GM12878 (cell line): ENCODE results near the gene COQ5. TPM values are rescaled to one million over a fixed set of nuclear protein-coding genes. Genes with fewer than 3 reads are reported as not detected.

Experiments used
- ASH2L ChIP-seq: fragments of 300-600, 200-600 bp; sonication (generic); IDR thresholded peaks from 2 replicates; pipeline ENCODE4 v1.6.1; 2017; ENCODE audit warnings: low read depth, mild to moderate bottlenecking, borderline replicate concordance
- CBFB ChIP-seq: IDR thresholded peaks from 2 replicates; pipeline ENCODE4 v1.6.1; 2016; ENCODE audit warnings: antibody characterized with exemption, low read depth
- EGR1 ChIP-seq, 2 experiments: IDR thresholded peaks; 1 replicate in 1 of 2; 2 replicates in 1 of 2; pipeline ENCODE4 v1.6.1; 2011 to 2012; ENCODE audit warnings: low read depth in 2 of 2, low read length in 2 of 2, borderline replicate concordance in 1 of 2, mild to moderate bottlenecking in 1 of 2, moderate library complexity in 1 of 2
- ESRRA ChIP-seq: IDR thresholded peaks from 2 replicates; pipeline ENCODE4 v1.6.1; 2012; ENCODE audit warnings: mild to moderate bottlenecking, low read length, improper control_type of control experiment
- HCFC1 ChIP-seq: fragments of 150-350 bp; IDR thresholded peaks from 2 replicates; pipeline ENCODE4 v1.6.1; 2014; ENCODE audit warnings: low read length
- HDGF ChIP-seq: fragments of 450-650 bp; IDR thresholded peaks from 2 replicates; pipeline ENCODE4 v1.6.1; 2016; ENCODE audit warnings: antibody characterized with exemption
- MYB ChIP-seq: fragments of 150-350 bp; IDR thresholded peaks from 2 replicates; pipeline ENCODE4 v1.6.1; 2014; ENCODE audit warnings: mild to moderate bottlenecking, low read depth, low read length, borderline replicate concordance
- NR2F1 ChIP-seq: fragments of 450-650 bp; conservative IDR thresholded peaks from 2 replicates; pipeline ENCODE4 v1.6.1; 2017; ENCODE audit warnings: mild to moderate bottlenecking
- PAX8 ChIP-seq: fragments of 450-650 bp; IDR thresholded peaks from 2 replicates; pipeline ENCODE4 v1.6.1; 2017; ENCODE audit warnings: mild to moderate bottlenecking, moderate library complexity
- RB1 ChIP-seq: fragments of 450-650 bp; formaldehyde crosslinking; IDR thresholded peaks from 2 replicates; pipeline ENCODE4 v1.6.1; 2017; ENCODE audit warnings: mild to moderate bottlenecking, borderline replicate concordance
- polyA plus RNA-seq, 11 experiments: library from polyadenylated mRNA; depleted of rRNA in 4 of 11; unstranded in 6 of 11; stranded (reverse) in 5 of 11; fragments of >200 nt; fragmentation: Nextera tagmentation in 4 of 11; fragmentation: Illumina TruSeq in 1 of 11; extraction: Ambion mirVana in 4 of 11; extraction: Trizol in 1 of 11; gene quantifications; 1 replicate in 1 of 11; 2 replicates in 10 of 11; pipeline versions ENCODE4 v1.2.1 to v1.2.3, GENCODE V29; 2011 to 2016; ENCODE audit warnings: inconsistent platforms in 2 of 11, missing spikeins in 2 of 11, low read depth in 1 of 11
- total RNA-seq, 4 experiments: library from RNA; depleted of rRNA in 3 of 4; stranded (reverse); fragments of >200 nt in 3 of 4; fragmentation: Illumina TruSeq in 1 of 4; extraction: Trizol in 1 of 4; gene quantifications; 2 replicates each; pipeline versions ENCODE4 v1.2.1 to v1.2.3, GENCODE V29; 2013 to 2021
- TF ChIP-seq, protein P1 (sequence below): fragments of 450-650 bp; IDR thresholded peaks from 2 replicates; pipeline ENCODE4 v1.6.1; 2017; ENCODE audit warnings: mild to moderate bottlenecking, moderate library complexity

The COQ5 gene
- total and polyA plus RNA-seq, 10 of the 15 experiments (the other 5 are each of a cell fraction or from before 2014, with no cell fraction given) = 24.8 to 69.3 (median 37.8) TPM

DNA sequence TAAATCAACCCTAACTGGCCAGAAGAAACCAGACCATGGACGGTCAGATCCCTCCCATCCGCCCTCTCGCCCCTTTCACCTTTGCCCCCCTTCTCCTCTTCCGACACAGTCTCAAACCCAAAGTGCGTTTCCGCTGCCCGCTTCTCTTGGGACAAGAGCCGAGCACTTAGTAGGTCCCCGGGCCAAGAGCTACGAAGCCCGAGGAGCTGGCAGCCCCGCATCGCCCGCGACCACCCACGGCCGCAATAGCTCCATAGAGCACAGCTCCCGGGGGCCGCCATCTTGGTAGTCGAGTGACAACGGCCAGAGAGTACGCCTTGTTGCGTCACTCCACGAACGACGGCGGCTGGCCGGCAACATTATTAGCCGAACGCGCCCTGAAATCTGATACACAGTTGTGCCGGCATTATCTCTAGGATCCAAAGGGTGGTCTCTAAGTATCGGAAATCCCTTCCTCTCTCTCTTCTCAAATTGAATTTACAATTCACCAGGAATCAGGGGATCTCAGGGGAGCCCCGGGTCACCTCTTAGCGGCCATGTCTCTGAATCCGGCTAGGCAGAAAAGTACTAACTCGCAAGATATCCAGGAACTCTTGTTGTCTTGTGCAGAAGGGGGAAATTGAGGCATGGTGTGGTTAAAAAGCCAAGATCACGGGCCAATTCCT, at the start of gene COQ5 (continued):
- TF ChIP-seq, protein P1, sequence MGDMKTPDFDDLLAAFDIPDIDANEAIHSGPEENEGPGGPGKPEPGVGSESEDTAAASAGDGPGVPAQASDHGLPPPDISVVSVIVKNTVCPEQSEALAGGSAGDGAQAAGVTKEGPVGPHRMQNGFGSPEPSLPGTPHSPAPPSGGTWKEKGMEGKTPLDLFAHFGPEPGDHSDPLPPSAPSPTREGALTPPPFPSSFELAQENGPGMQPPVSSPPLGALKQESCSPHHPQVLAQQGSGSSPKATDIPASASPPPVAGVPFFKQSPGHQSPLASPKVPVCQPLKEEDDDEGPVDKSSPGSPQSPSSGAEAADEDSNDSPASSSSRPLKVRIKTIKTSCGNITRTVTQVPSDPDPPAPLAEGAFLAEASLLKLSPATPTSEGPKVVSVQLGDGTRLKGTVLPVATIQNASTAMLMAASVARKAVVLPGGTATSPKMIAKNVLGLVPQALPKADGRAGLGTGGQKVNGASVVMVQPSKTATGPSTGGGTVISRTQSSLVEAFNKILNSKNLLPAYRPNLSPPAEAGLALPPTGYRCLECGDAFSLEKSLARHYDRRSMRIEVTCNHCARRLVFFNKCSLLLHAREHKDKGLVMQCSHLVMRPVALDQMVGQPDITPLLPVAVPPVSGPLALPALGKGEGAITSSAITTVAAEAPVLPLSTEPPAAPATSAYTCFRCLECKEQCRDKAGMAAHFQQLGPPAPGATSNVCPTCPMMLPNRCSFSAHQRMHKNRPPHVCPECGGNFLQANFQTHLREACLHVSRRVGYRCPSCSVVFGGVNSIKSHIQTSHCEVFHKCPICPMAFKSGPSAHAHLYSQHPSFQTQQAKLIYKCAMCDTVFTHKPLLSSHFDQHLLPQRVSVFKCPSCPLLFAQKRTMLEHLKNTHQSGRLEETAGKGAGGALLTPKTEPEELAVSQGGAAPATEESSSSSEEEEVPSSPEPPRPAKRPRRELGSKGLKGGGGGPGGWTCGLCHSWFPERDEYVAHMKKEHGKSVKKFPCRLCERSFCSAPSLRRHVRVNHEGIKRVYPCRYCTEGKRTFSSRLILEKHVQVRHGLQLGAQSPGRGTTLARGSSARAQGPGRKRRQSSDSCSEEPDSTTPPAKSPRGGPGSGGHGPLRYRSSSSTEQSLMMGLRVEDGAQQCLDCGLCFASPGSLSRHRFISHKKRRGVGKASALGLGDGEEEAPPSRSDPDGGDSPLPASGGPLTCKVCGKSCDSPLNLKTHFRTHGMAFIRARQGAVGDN = peak; percentile 58
- peak; percentile 77 for TF ChIP-seq CBFB
- peak; percentile 95 for TF ChIP-seq ASH2L
- TF ChIP-seq RB1 = peak; percentile 93
- peak in 1 of 2 experiments; percentile 50; a peak in 1 of 3 replicates for TF ChIP-seq EGR1 (IDR thresholded peaks at IDR 0.05; ENCODE audit: borderline replicate concordance in 1 of 2, low read depth in 2 of 2, low read length in 2 of 2)
- no peak for TF ChIP-seq ESRRA
- 0 out of 2 replicates have a peak, but pooled peaks have one; percentile 71 for TF ChIP-seq PAX8
- TF ChIP-seq MYB = no peak
- peak; percentile 65 for TF ChIP-seq HCFC1
- peak; percentile 98 for TF ChIP-seq NR2F1
- peak; percentile 58; the same call in 1 of the 2 replicates for TF ChIP-seq HDGF
